WERI-Rb-1 (cell line): Measurements from ENCODE around the gene ITGA1.

Source experiments
- DNase-seq: peaks from one replicate; pipeline ENCODE4 v3.0.0-alpha.2; 2020
- H3K27ac ChIP-seq: fragments of 250-450 bp; sonication (Bioruptor Pico); 2 replicates; pipeline ENCODE4 v1.5.1; 2020; ENCODE audit warnings: mild to moderate bottlenecking, moderate library complexity
- H3K27me3 ChIP-seq: fragments of 250-450 bp; sonication (Bioruptor Pico); 2 replicates; pipeline ENCODE4 v1.5.1; 2021; ENCODE audit warnings: mild to moderate bottlenecking, low read depth, moderate library complexity; ENCODE audit not compliant: insufficient read depth, severe bottlenecking
- H3K36me3 ChIP-seq: fragments of 250-450 bp; sonication (Bioruptor Pico); 2 replicates; pipeline ENCODE4 v1.5.1; 2020; ENCODE audit warnings: mild to moderate bottlenecking, moderate library complexity
- H3K4me3 ChIP-seq: 2 replicates; pipeline ENCODE4 v1.5.1; 2011; ENCODE audit warnings: low read depth, mild to moderate bottlenecking, control low read depth, low read length
- H3K9me3 ChIP-seq: fragments of 250-450 bp; sonication (Bioruptor Pico); 2 replicates; pipeline ENCODE4 v1.5.1; 2021; ENCODE audit warnings: mild to moderate bottlenecking, moderate library complexity; ENCODE audit not compliant: severe bottlenecking
- TF ChIP-seq, protein P1 (sequence below): IDR thresholded peaks from 2 replicates; pipeline ENCODE4 v1.5.1; 2011; ENCODE audit warnings: low read depth, mild to moderate bottlenecking, control low read depth, inconsistent platforms, low read length

The ITGA1 gene

DNA sequence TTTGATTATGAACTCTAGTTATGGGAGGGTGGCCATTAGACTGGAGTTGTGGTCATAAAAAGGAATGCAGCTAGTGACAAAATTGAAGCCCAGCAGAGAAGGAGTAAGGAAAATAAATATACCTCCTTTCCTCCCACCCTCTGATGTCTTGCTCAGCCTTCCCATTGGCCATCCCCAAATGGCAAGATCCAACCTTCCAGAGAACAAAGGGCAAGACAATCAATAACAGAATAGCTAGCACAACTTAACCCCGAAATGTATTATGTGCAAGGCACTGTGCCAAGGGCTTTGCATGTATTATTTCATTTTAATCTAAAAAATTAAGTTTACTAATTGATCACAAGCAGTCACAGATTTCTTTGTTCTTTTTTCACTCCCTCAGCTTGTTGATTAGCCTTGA is 3.6 kb downstream of the ITGA1 start:
- Histone ChIP-seq H3K27me3 (peaks cover 2% of the 10 kb centered on the region), H3K27ac (no peak overlapping the region), H3K9me3 (no peaks in the 10 kb centered on the region), H3K4me3 (no peak overlapping the region), H3K36me3 (no peaks in the 10 kb centered on the region; the same call in 1 of the 2 replicates)
- TF ChIP-seq, protein P1, sequence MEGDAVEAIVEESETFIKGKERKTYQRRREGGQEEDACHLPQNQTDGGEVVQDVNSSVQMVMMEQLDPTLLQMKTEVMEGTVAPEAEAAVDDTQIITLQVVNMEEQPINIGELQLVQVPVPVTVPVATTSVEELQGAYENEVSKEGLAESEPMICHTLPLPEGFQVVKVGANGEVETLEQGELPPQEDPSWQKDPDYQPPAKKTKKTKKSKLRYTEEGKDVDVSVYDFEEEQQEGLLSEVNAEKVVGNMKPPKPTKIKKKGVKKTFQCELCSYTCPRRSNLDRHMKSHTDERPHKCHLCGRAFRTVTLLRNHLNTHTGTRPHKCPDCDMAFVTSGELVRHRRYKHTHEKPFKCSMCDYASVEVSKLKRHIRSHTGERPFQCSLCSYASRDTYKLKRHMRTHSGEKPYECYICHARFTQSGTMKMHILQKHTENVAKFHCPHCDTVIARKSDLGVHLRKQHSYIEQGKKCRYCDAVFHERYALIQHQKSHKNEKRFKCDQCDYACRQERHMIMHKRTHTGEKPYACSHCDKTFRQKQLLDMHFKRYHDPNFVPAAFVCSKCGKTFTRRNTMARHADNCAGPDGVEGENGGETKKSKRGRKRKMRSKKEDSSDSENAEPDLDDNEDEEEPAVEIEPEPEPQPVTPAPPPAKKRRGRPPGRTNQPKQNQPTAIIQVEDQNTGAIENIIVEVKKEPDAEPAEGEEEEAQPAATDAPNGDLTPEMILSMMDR, result no peak
- DNase-seq, result no peak

DNA sequence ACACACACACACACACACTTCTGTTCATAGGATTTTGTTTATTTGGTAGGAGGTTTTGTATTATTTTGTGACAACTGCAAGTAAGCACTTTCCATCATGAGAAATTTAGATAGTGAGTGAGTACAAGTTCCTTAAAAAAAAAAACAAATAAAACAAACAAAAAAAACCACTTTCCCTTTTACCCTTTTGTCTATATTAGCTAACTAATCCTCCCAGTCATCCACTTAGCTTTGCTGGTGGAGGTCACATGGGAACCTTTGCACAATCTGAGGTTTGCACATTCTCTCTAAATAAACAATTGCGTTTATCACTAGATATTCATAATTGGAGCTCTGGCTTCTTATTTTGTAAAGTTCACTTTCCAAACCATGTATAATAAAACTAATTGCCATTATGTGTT is 6.8 kb downstream of the ITGA1 start:
- no peak overlapping the region for H3K27ac ChIP-seq
- no peaks in the 10 kb centered on the region for H3K27me3 ChIP-seq
- H3K36me3 ChIP-seq, result no peaks in the 10 kb centered on the region
- TF ChIP-seq, protein P1, result no peak
- no peaks in the 10 kb centered on the region for H3K9me3 ChIP-seq
- DNase-seq, result no peak
- H3K4me3 ChIP-seq, result no peak overlapping the region

DNA sequence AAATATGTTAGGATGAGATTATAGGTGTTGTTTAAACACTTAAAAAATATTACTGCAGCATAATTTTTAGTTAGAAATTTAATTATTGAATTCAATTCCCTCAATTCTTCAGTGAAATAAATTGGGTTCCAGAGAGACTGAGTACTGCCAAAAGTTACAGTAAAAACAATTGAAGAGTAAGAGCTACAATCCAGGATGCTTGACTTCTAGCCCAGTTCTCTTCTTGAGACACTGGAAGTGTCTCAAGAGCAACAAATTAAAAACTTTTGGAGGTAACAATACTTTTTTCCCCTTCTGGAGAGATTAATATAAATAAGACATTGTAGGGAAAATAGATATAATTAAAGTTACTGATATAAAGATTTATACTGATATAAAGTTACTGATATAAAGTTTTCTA is 8.3 kb downstream of the ITGA1 start:
- Histone ChIP-seq H3K36me3 (peaks cover under 1% of the 10 kb centered on the region; the same call in 1 of the 2 replicates), H3K27ac (no peak overlapping the region), H3K4me3 (no peak overlapping the region), H3K9me3 (no peaks in the 10 kb centered on the region), H3K27me3 (no peaks in the 10 kb centered on the region)
- no peak for DNase-seq
- TF ChIP-seq, protein P1, result no peak

DNA sequence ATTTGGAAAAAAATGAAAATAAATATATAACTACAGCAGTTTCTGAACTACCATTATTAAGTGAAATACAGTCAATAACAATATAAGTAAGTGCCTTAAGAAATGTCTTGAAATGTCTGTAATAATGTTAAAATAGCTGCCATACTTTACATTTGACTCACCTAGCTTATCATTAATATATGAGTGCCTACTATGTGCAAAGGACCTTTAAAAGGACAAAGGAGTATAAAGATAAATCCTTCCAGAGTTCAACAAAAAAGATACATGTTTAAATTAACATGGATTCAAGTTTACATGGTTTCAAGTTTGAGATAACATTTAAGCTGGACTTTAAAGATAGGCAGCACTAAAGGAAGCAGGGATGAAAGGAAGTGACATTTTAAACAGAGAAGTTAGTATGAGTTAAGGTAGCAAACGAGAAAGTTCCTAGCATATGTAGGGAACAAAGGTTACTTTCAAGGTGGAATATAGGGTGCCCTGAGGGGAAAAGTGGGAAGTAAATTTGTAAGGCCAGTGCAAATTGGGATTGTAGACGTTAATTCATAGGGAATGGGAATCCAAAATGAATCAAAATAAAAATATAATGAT is 8.9 kb downstream of the ITGA1 start:
- no peaks in the 10 kb centered on the region for H3K9me3 ChIP-seq
- no peak for DNase-seq
- peaks cover 6% of the 10 kb centered on the region for H3K36me3 ChIP-seq
- H3K27ac ChIP-seq, result no peak overlapping the region
- TF ChIP-seq, protein P1, result no peak
- H3K27me3 ChIP-seq, result no peaks in the 10 kb centered on the region
- no peak overlapping the region for H3K4me3 ChIP-seq

DNA sequence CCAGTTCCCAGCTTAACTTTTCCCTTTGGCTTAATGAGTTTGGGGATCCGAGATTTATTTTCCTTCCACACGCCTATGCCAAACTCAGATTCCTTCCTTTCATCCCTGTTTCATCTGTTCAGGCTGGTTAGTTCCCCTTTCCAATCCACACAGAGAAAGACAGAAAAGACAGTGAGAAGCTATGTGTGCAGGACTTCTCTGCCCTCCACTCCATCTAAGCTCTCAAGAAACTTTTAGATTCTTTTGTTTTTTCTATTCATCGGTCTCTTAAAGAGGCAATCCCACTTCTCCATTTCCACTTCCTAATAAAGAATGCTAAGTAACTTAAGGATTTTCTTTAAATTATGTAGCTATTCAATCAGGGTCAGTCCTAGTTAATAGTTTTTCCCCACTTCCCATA is 11.2 kb downstream of the ITGA1 start:
- TF ChIP-seq, protein P1, result no peak
- H3K4me3 ChIP-seq, result peak overlapping the region; percentile 89
- no peak overlapping the region for H3K27ac ChIP-seq
- no peaks in the 10 kb centered on the region for H3K9me3 ChIP-seq
- H3K27me3 ChIP-seq, result no peaks in the 10 kb centered on the region
- no peak for DNase-seq
- H3K36me3 ChIP-seq, result peaks cover 26% of the 10 kb centered on the region
